SK-N-MC (cell line): ENCODE results near the gene ANK3.

Experiments
- DNase-seq: peaks from one replicate; pipeline ENCODE4 v3.0.0-alpha.2; 2011; ENCODE audit warnings: low read depth, low spot score
- H3K27ac ChIP-seq: fragments of 200-600 bp; sonication (generic); 2 replicates; pipeline ENCODE4 v1.5.1; 2016; ENCODE audit warnings: mixed run types
- H3K36me3 ChIP-seq: fragments of 200-600 bp; sonication (generic); 2 replicates; pipeline ENCODE4 v1.6.1; 2017; ENCODE audit warnings: antibody characterized with exemption, low read length, mixed read lengths; ENCODE audit not compliant: insufficient read depth
- H3K4me3 ChIP-seq: fragments of 200-600 bp; sonication (generic); 2 replicates; pipeline ENCODE4 v1.5.1; 2016
- H3K9ac ChIP-seq: fragments of 200-600 bp; sonication (generic); 2 replicates; pipeline ENCODE4 v1.8.0; 2017; ENCODE audit warnings: mixed run types, mixed read lengths; ENCODE audit not compliant: insufficient read length
- H3K9me3 ChIP-seq: fragments of 200-600 bp; sonication (generic); 2 replicates; pipeline ENCODE4 v1.6.1; 2017; ENCODE audit warnings: low read depth, mild to moderate bottlenecking, antibody characterized with exemption, low read length, moderate library complexity, mixed read lengths
- EZH2 ChIP-seq: fragments of 200-600 bp; sonication (generic); IDR thresholded peaks from one replicate; pipeline ENCODE4 v1.6.1; 2017; ENCODE audit warnings: antibody characterized with exemption
- FOXP2 ChIP-seq: optimal IDR thresholded peaks from 2 replicates; pipeline ENCODE3; 2011; ENCODE audit warnings: mild to moderate bottlenecking, moderate library complexity; ENCODE audit not compliant: insufficient read depth; ENCODE audit errors: extremely low read length, control extremely low read depth
- POLR2AphosphoS5 ChIP-seq: IDR thresholded peaks from 2 replicates; pipeline ENCODE4 v1.6.1; 2012; ENCODE audit warnings: mild to moderate bottlenecking, low read depth, low read length, borderline replicate concordance

Gene ANK3

GRCh38 chr10:60098677-60099601 lies 290.7 kb downstream of the ANK3 start:
- no peak for TF ChIP-seq POLR2AphosphoS5
- no peak for TF ChIP-seq FOXP2
- no peak for TF ChIP-seq EZH2
- no peak for DNase-seq
- H3K9me3 ChIP-seq: no peaks in the 10 kb centered on the region
- no peaks in the 10 kb centered on the region for H3K36me3 ChIP-seq
- H3K4me3 ChIP-seq: no peak overlapping the region
- no peak overlapping the region for H3K27ac ChIP-seq
- no peak overlapping the region for H3K9ac ChIP-seq

GRCh38 chr10:60096761-60097513 lies 292.7 kb downstream of the ANK3 start:
- H3K36me3 ChIP-seq: no peaks in the 10 kb centered on the region
- no peak for TF ChIP-seq POLR2AphosphoS5
- TF ChIP-seq FOXP2: no peak
- TF ChIP-seq EZH2: no peak
- no peak overlapping the region for H3K4me3 ChIP-seq

GRCh38 chr10:60093317-60093716 lies 296.4 kb downstream of the ANK3 start:
- H3K36me3 ChIP-seq: no peaks in the 10 kb centered on the region
- DNase-seq: no peak
- no peak for TF ChIP-seq POLR2AphosphoS5
- TF ChIP-seq EZH2: no peak
- TF ChIP-seq FOXP2: no peak

More at GRCh38 chr10:60096761-60097513, 292.7 kb downstream of the ANK3 start:
- no peaks in the 10 kb centered on the region for H3K9me3 ChIP-seq
- no peak overlapping the region for H3K9ac ChIP-seq
- no peak overlapping the region for H3K27ac ChIP-seq
- no peak for DNase-seq

GRCh38 chr10:60086862-60087261 lies 302.8 kb downstream of the ANK3 start:
- H3K27ac ChIP-seq: no peak overlapping the region
- no peak overlapping the region for H3K4me3 ChIP-seq
- no peak for DNase-seq
- no peaks in the 10 kb centered on the region for H3K36me3 ChIP-seq
- no peak for TF ChIP-seq FOXP2
- H3K9me3 ChIP-seq: no peaks in the 10 kb centered on the region
- no peak overlapping the region for H3K9ac ChIP-seq

More at GRCh38 chr10:60093317-60093716, 296.4 kb downstream of the ANK3 start:
- Histone ChIP-seq H3K4me3 (no peak overlapping the region), H3K9ac (no peak overlapping the region), H3K9me3 (no peaks in the 10 kb centered on the region), H3K27ac (no peak overlapping the region)

GRCh38 chr10:60086421-60086820 lies 303.3 kb downstream of the ANK3 start:
- Histone ChIP-seq H3K4me3 (no peak overlapping the region), H3K36me3 (no peaks in the 10 kb centered on the region), H3K9me3 (no peaks in the 10 kb centered on the region), H3K9ac (no peak overlapping the region), H3K27ac (no peak overlapping the region)
- DNase-seq: no peak
- TF ChIP-seq POLR2AphosphoS5 (no peak), FOXP2 (no peak), EZH2 (no peak)

GRCh38 chr10:60082744-60083344 lies 306.8 kb downstream of the ANK3 start:
- TF ChIP-seq POLR2AphosphoS5: no peak
- TF ChIP-seq EZH2: no peak
- no peak for TF ChIP-seq FOXP2
- Histone ChIP-seq H3K27ac (no peak overlapping the region), H3K9me3 (no peaks in the 10 kb centered on the region), H3K36me3 (no peaks in the 10 kb centered on the region), H3K4me3 (no peak overlapping the region), H3K9ac (no peak overlapping the region)
- no peak for DNase-seq

- Histone ChIP-seq H3K36me3 (no peaks in the 10 kb centered on the region), H3K9me3 (no peaks in the 10 kb centered on the region), H3K4me3 (no peak overlapping the region), H3K27ac (no peak overlapping the region), H3K9ac (no peak overlapping the region)
- DNase-seq: no peak
- TF ChIP-seq EZH2 (no peak), FOXP2 (no peak), POLR2AphosphoS5 (no peak)
Measured at GRCh38 chr10:60082341-60082740, 307.3 kb downstream of the ANK3 start.
